Esophagus muscularis mucosa (tissue), 4 donors: ENCODE data around the gene PFDN6. TPM values are rescaled to one million over a fixed set of nuclear protein-coding genes. Genes with fewer than 3 reads are reported as not detected.

Experiments used
- DNase-seq: peaks from one replicate; pipeline ENCODE4 v3.0.0-alpha.2; 2017; ENCODE audit errors: extremely low spot score
- H3K27ac ChIP-seq, 4 donors: fragments of 200-600 bp; sonication (generic); replicated peaks in 1 of 4; 1 replicate in 3 of 4; 2 replicates in 1 of 4; pipeline ENCODE4 v1.5.1; 2016 to 2019; ENCODE audit warnings: mild to moderate bottlenecking in 1 of 4
- H3K27me3 ChIP-seq, 4 donors: fragments of 200-600 bp; sonication (generic); one replicate each; pipeline versions ENCODE4 v1.5.1 to v1.6.0; 2016 to 2019
- H3K36me3 ChIP-seq, 4 donors: fragments of 200-600 bp; sonication (generic); one replicate each; pipeline ENCODE4 v1.5.1; 2016 to 2019
- H3K4me1 ChIP-seq, 4 donors: fragments of 200-600 bp; sonication (generic); one replicate each; pipeline ENCODE4 v1.5.1; 2016 to 2019
- H3K4me3 ChIP-seq, 4 donors: fragments of 200-600 bp; sonication (generic); 1 replicate in 2 of 4; 2 replicates in 2 of 4; pipeline ENCODE4 v1.5.1; 2016 to 2019; ENCODE audit warnings: mild to moderate bottlenecking in 4 of 4, moderate library complexity in 1 of 4
- H3K9me3 ChIP-seq, 4 donors: fragments of 200-600 bp; sonication (generic); 1 replicate in 3 of 4; 2 replicates in 1 of 4; pipeline ENCODE4 v1.5.1; 2016 to 2019
- CTCF ChIP-seq, 3 experiments: fragments of 200-600 bp in 2 of 3; fragments of 450-650 bp in 1 of 3; sonication (generic) in 2 of 3; IDR thresholded peaks; one replicate each; pipeline ENCODE4 v1.5.1; 2017 to 2019; ENCODE audit warnings: antibody characterized with exemption in 3 of 3, mild to moderate bottlenecking in 2 of 3, moderate library complexity in 1 of 3
- EP300 ChIP-seq: sonication (generic); formaldehyde crosslinking; IDR thresholded peaks from one replicate; pipeline ENCODE4 v1.6.1; 2017; ENCODE audit warnings: antibody characterized with exemption
- POLR2A ChIP-seq: fragments of 450-650 bp; IDR thresholded peaks from one replicate; pipeline ENCODE4 v1.6.1; 2017; ENCODE audit warnings: antibody characterized with exemption, moderate library complexity, mild to moderate bottlenecking, low read depth
- POLR2AphosphoS5 ChIP-seq, 2 donors: sonication (generic); formaldehyde crosslinking; IDR thresholded peaks; one replicate each; pipeline ENCODE4 v1.6.1; 2017; ENCODE audit warnings: antibody characterized with exemption in 2 of 2
- WGBS: methylation state at CpG from one replicate; pipeline ENCODE4 v1.1.5; 2018; 5-methylcytosine and 5-hydroxymethylcytosine counted together
- intact Hi-C: fragments of 100-400 bp; cut with DNase I; formaldehyde crosslinking; loops from one replicate; pipeline ENCODE4 v1.15.1; 2023
- total RNA-seq, 4 donors: library from RNA; depleted of rRNA; stranded (reverse); fragments of >200 nt; gene quantifications; one replicate each; pipeline versions ENCODE4 v1.1.0 to v1.2.1, GENCODE V29; 2016

PFDN6 gene
- 10 to 100 TPM; 29.1 to 54.2 (median 43.7) TPM for total RNA-seq

- peaks cover 20 to 32% (median 26%) of the 10 kb centered on the region in 4 donors for H3K4me1 ChIP-seq
- TF ChIP-seq EP300 (no peak), CTCF (IDR thresholded peaks at IDR 0.05) (peak in 1 of 3 experiments; percentile 4), POLR2A (peak; percentile 9), POLR2AphosphoS5 (IDR thresholded peaks at IDR 0.05) (peak; percentile 55 to 82)
- peak; percentile 95 for DNase-seq
- peaks cover 26 to 74% (median 71%) of the 10 kb centered on the region in 4 donors for H3K36me3 ChIP-seq
- peak within 1 kb of the TSS; percentile 62 to 76 (median 75) for H3K4me3 ChIP-seq
- intact Hi-C loops: no loop called here
- H3K27me3 ChIP-seq: no peaks in the 10 kb centered on the region
- H3K9me3 ChIP-seq: no peaks in the 10 kb centered on the region
- under 1% methylated on average over 38 of the region's 43 CpGs for WGBS
- peak within 1 kb of the TSS; percentile 72 to 87 (median 81) for H3K27ac ChIP-seq
Observed at GRCh38 chr6:33288921-33289783, at the start of gene PFDN6, which contains the start of gene WDR46. Gene PFDN6, plus strand, starts transcription at chr6:33289601. Its CDS starts 256 bp downstream, at chr6:33289857. Gene WDR46, minus strand, starts transcription at chr6:33289239. Its CDS starts 69 bp downstream, at chr6:33289170.

- WGBS: 62% methylated on average over 3 of the region's 3 CpGs
- intact Hi-C loops: no loop called here
- Histone ChIP-seq H3K27me3 (peaks cover 0 to 45% (median 0%) of the 10 kb centered on the region in 4 donors), H3K4me3 (no peak overlapping the region), H3K9me3 (no peaks in the 10 kb centered on the region), H3K36me3 (no peaks in the 10 kb centered on the region), H3K27ac (no peak overlapping the region), H3K4me1 (no peaks in the 10 kb centered on the region)
- no peak for DNase-seq
- TF ChIP-seq EP300 (no peak), CTCF (IDR thresholded peaks at IDR 0.05) (no peak), POLR2AphosphoS5 (IDR thresholded peaks at IDR 0.05) (no peak), POLR2A (no peak)
Observed at GRCh38 chr6:33241968-33242367, 47.4 kb upstream of the PFDN6 start.

DNA sequence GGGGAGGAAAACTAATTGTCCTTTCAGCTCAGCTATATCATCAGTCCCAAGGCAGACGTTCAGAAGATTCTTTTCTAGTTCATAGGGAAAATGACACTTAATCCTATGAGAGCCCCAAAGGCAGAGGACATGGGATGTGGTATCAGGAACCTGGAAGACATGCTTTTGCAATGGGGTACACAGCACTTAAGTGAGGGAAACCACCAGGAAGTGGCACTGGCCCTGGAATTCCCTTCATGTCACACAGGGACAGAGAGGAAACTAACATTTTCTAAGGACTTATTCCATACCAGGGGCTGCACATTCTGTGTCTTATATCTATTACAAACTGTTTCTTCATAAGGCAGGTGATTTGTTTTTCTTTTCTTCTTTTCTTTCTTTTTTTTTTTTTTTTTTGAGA is 45.9 kb upstream of the PFDN6 start:
- TF ChIP-seq POLR2A (no peak), POLR2AphosphoS5 (IDR thresholded peaks at IDR 0.05) (no peak), EP300 (no peak), CTCF (IDR thresholded peaks at IDR 0.05) (no peak)
- intact Hi-C loops: no loop called here
- no peak overlapping the region for H3K27ac ChIP-seq
- H3K4me1 ChIP-seq: peaks cover 6 to 9% (median 9%) of the 10 kb centered on the region in 4 donors
- H3K9me3 ChIP-seq: no peaks in the 10 kb centered on the region
- H3K4me3 ChIP-seq: no peak overlapping the region
- DNase-seq: no peak
- WGBS: 8% methylated on average over 1 of the region's 1 CpG
- H3K36me3 ChIP-seq: no peaks in the 10 kb centered on the region
- H3K27me3 ChIP-seq: peaks cover 0 to 34% (median 0%) of the 10 kb centered on the region in 4 donors

DNA sequence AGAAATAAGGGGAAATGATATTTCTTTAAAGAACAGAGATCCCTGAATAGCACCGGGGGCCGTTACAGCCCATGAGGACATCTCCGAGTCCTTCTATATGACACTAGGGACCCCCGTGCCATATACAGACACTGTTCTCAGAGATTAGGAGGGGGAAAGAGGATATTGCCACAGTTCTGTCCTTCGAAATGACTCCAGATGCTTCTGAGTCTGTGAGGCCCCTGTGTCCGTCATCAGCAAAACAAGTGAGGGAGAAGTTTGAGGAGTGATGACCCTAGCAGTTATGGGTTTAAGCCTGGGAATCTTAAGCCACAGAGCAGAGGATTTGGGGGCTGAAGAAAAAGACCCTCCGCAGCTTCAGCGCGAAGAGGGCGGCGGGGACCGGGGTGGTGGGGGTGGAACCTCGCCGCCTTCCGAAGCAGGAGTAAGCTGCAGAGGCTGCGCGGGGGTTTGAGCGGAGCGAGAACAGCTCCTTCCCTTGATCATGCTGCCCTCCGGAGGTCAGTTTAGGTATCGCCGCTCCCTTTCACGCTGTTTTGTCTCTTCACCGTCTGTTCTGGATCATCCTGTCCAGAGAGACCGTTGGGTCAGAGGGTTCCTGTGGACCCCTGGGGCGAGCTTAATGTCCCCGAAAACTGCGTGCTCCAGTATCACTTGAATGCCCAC is 41.3 kb upstream of the PFDN6 start:
- intact Hi-C loops: loop anchor here (5.0 kb wide), 3 partner anchors 56 to 231 kb away; partner anchors contain the start of gene COL11A2
- TF ChIP-seq POLR2AphosphoS5 (IDR thresholded peaks at IDR 0.05): peak in 1 of 2 donors; percentile 62
- TF ChIP-seq CTCF (IDR thresholded peaks at IDR 0.05): peak; percentile 97 to 99 (median 98)
- no peak for TF ChIP-seq EP300
- no peak for TF ChIP-seq POLR2A
- peaks cover 0 to 10% (median 0%) of the 10 kb centered on the region in 4 donors for H3K27me3 ChIP-seq
- peak overlapping the region; percentile 92 to 98 (median 94) for H3K27ac ChIP-seq
- peak overlapping the region; percentile 58 to 66 (median 62) for H3K4me3 ChIP-seq
- peaks cover 0 to 18% (median 14%) of the 10 kb centered on the region in 4 donors for H3K36me3 ChIP-seq
- 10% methylated on average over 15 of the region's 28 CpGs for WGBS
- peaks cover 24 to 36% (median 31%) of the 10 kb centered on the region in 4 donors for H3K4me1 ChIP-seq
- H3K9me3 ChIP-seq: no peaks in the 10 kb centered on the region
- peak; percentile 96 for DNase-seq
